ENCODE measurements around the gene SNCB. TPM values are rescaled to one million over a fixed set of nuclear protein-coding genes. Genes with fewer than 3 reads are reported as not detected.
A peak's percentile ranks its signal among the peaks of the same experiment; 100 is the strongest.

The SNCB gene
- total RNA-seq, 2 experiments from 2014 or later = not detected

- Mint-ChIP-seq H3K9me3 (ENCODE audit: insufficient read depth) (no peaks in the 10 kb centered on the region), H3K4me3 (no peak overlapping the region), H3K36me3 (ENCODE audit: low read depth) (no peaks in the 10 kb centered on the region), H3K27ac (no peak overlapping the region), H3K4me1 (ENCODE audit: low read depth) (peaks cover 18% of the 10 kb centered on the region), H3K27me3 (ENCODE audit: low read depth) (peaks cover 65% of the 10 kb centered on the region)
- ChIA-PET CTCF (interaction anchor here (0.6 kb wide), 1 partner anchor 178 kb away, joined by 3 read pairs; no protein-coding TSS in a partner anchor), POLR2A (no interaction called here)
- ATAC-seq (no peak), DNase-seq (no peak)
Measured at GRCh38 chr5:176628406-176629228, 1.7 kb downstream of the SNCB start.

- ChIA-PET POLR2A (no interaction called here), CTCF (no interaction called here)
- Mint-ChIP-seq H3K27ac (no peak overlapping the region), H3K4me1 (ENCODE audit: low read depth) (peaks cover 16% of the 10 kb centered on the region), H3K4me3 (no peak overlapping the region), H3K36me3 (ENCODE audit: low read depth) (no peaks in the 10 kb centered on the region), H3K9me3 (ENCODE audit: insufficient read depth) (no peaks in the 10 kb centered on the region), H3K27me3 (ENCODE audit: low read depth) (peaks cover 58% of the 10 kb centered on the region)
- ATAC-seq = no peak
- DNase-seq = no peak
Measured at GRCh38 chr5:176627582-176627981, 2.8 kb downstream of the SNCB start.

- Mint-ChIP-seq H3K36me3 (ENCODE audit: low read depth) (no peaks in the 10 kb centered on the region), H3K4me1 (ENCODE audit: low read depth) (peaks cover 16% of the 10 kb centered on the region), H3K27ac (no peak overlapping the region), H3K27me3 (ENCODE audit: low read depth) (peaks cover 62% of the 10 kb centered on the region), H3K4me3 (no peak overlapping the region), H3K9me3 (ENCODE audit: insufficient read depth) (no peaks in the 10 kb centered on the region)
- ChIA-PET POLR2A (no interaction called here), CTCF (no interaction called here)
- no peak for DNase-seq
- no peak for ATAC-seq
Measured at GRCh38 chr5:176626876-176627236, 3.5 kb downstream of the SNCB start.

- Mint-ChIP-seq H3K36me3 (ENCODE audit: low read depth) (no peaks in the 10 kb centered on the region), H3K27me3 (ENCODE audit: low read depth) (peaks cover 61% of the 10 kb centered on the region), H3K9me3 (ENCODE audit: insufficient read depth) (no peaks in the 10 kb centered on the region), H3K4me3 (no peak overlapping the region), H3K4me1 (ENCODE audit: low read depth) (peaks cover 16% of the 10 kb centered on the region), H3K27ac (no peak overlapping the region)
- POLR2A ChIA-PET = interaction anchor here (1.0 kb wide), 1 partner anchor 21 kb away, joined by 4 read pairs; no protein-coding TSS in a partner anchor
- ATAC-seq = no peak
- DNase-seq = no peak
- CTCF ChIA-PET = no interaction called here
Measured at GRCh38 chr5:176625966-176626875, 4.1 kb downstream of the SNCB start.

- CTCF ChIA-PET = no interaction called here
- Mint-ChIP-seq H3K4me1 (ENCODE audit: low read depth) (peaks cover 13% of the 10 kb centered on the region), H3K27me3 (ENCODE audit: low read depth) (peaks cover 58% of the 10 kb centered on the region), H3K36me3 (ENCODE audit: low read depth) (no peaks in the 10 kb centered on the region), H3K27ac (no peak overlapping the region), H3K9me3 (ENCODE audit: insufficient read depth) (no peaks in the 10 kb centered on the region), H3K4me3 (no peak overlapping the region)
- POLR2A ChIA-PET = interaction anchor here (1.0 kb wide), 1 partner anchor 21 kb away, joined by 4 read pairs; no protein-coding TSS in a partner anchor
- DNase-seq (no peak), ATAC-seq (no peak)
Measured at GRCh38 chr5:176625512-176625911, 4.8 kb downstream of the SNCB start.

GRCh38 chr5:176624938-176625337 lies 5.4 kb downstream of the SNCB start:
- CTCF ChIA-PET = no interaction called here
- DNase-seq (no peak), ATAC-seq (no peak)
- H3K27me3 Mint-ChIP-seq (ENCODE audit: low read depth) = peaks cover 60% of the 10 kb centered on the region
- H3K4me1 Mint-ChIP-seq (ENCODE audit: low read depth) = peaks cover 18% of the 10 kb centered on the region
- H3K36me3 Mint-ChIP-seq (ENCODE audit: low read depth) = no peaks in the 10 kb centered on the region
- H3K27ac Mint-ChIP-seq = no peak overlapping the region
- no peaks in the 10 kb centered on the region for H3K9me3 Mint-ChIP-seq (ENCODE audit: insufficient read depth)
- POLR2A ChIA-PET = no interaction called here
- H3K4me3 Mint-ChIP-seq = no peak overlapping the region

- Mint-ChIP-seq H3K4me3 (no peak overlapping the region), H3K9me3 (ENCODE audit: insufficient read depth) (no peaks in the 10 kb centered on the region), H3K27ac (no peak overlapping the region), H3K36me3 (ENCODE audit: low read depth) (no peaks in the 10 kb centered on the region), H3K4me1 (ENCODE audit: low read depth) (peaks cover 20% of the 10 kb centered on the region), H3K27me3 (ENCODE audit: low read depth) (peaks cover 59% of the 10 kb centered on the region)
- POLR2A ChIA-PET = interaction anchor here (0.7 kb wide), 1 partner anchor 21 kb away, joined by 4 read pairs; no protein-coding TSS in a partner anchor
- CTCF ChIA-PET = no interaction called here
- no peak for DNase-seq
- ATAC-seq = no peak
Measured at GRCh38 chr5:176624142-176624541, 6.2 kb downstream of the SNCB start.

GRCh38 chr5:176621661-176622079 lies 8.7 kb downstream of the SNCB start:
- Mint-ChIP-seq H3K4me1 (ENCODE audit: low read depth) (peaks cover 14% of the 10 kb centered on the region), H3K27me3 (ENCODE audit: low read depth) (peaks cover 63% of the 10 kb centered on the region), H3K9me3 (ENCODE audit: insufficient read depth) (no peaks in the 10 kb centered on the region), H3K27ac (no peak overlapping the region), H3K36me3 (ENCODE audit: low read depth) (no peaks in the 10 kb centered on the region), H3K4me3 (no peak overlapping the region)
- POLR2A ChIA-PET = interaction anchor here (0.6 to 1.1 kb wide), 4 partner anchors 9 to 1012 kb away, joined by 3 to 4 read pairs (median 3); partner anchors contain the start of genes EIF4E1B and SNCB
- ATAC-seq = no peak
- no peak for DNase-seq
- CTCF ChIA-PET = interaction anchor here (0.5 to 1.4 kb wide), 5 partner anchors 9 to 347 kb away, joined by 3 read pairs; partner anchors contain the start of genes EIF4E1B and SNCB

GRCh38 chr5:176620333-176620981 lies 9.9 kb downstream of the SNCB start:
- peak; percentile 25 for DNase-seq
- POLR2A ChIA-PET = no interaction called here
- peak; percentile 16 for ATAC-seq
- CTCF ChIA-PET = no interaction called here
- peaks cover 65% of the 10 kb centered on the region for H3K27me3 Mint-ChIP-seq (ENCODE audit: low read depth)
- H3K4me3 Mint-ChIP-seq = peak overlapping the region; percentile 55
- peaks cover 14% of the 10 kb centered on the region for H3K4me1 Mint-ChIP-seq (ENCODE audit: low read depth)
- H3K9me3 Mint-ChIP-seq (ENCODE audit: insufficient read depth) = no peaks in the 10 kb centered on the region
- H3K36me3 Mint-ChIP-seq (ENCODE audit: low read depth) = no peaks in the 10 kb centered on the region
- no peak overlapping the region for H3K27ac Mint-ChIP-seq

GRCh38 chr5:176619569-176620332 lies 10.6 kb downstream of the SNCB start:
- peak overlapping the region; percentile 55 for H3K4me3 Mint-ChIP-seq
- no peaks in the 10 kb centered on the region for H3K9me3 Mint-ChIP-seq (ENCODE audit: insufficient read depth)
- ATAC-seq (no peak), DNase-seq (no peak)
- peaks cover 65% of the 10 kb centered on the region for H3K27me3 Mint-ChIP-seq (ENCODE audit: low read depth)
- H3K4me1 Mint-ChIP-seq (ENCODE audit: low read depth) = peaks cover 14% of the 10 kb centered on the region
- ChIA-PET POLR2A (no interaction called here), CTCF (no interaction called here)
- H3K36me3 Mint-ChIP-seq (ENCODE audit: low read depth) = no peaks in the 10 kb centered on the region
- H3K27ac Mint-ChIP-seq = no peak overlapping the region

GRCh38 chr5:176619203-176619568 lies 11.1 kb downstream of the SNCB start:
- CTCF ChIA-PET = no interaction called here
- POLR2A ChIA-PET = no interaction called here
- Mint-ChIP-seq H3K4me3 (no peak overlapping the region), H3K4me1 (ENCODE audit: low read depth) (peaks cover 14% of the 10 kb centered on the region), H3K27me3 (ENCODE audit: low read depth) (peaks cover 65% of the 10 kb centered on the region), H3K27ac (no peak overlapping the region), H3K9me3 (ENCODE audit: insufficient read depth) (no peaks in the 10 kb centered on the region), H3K36me3 (ENCODE audit: low read depth) (no peaks in the 10 kb centered on the region)
- DNase-seq (peak; percentile 84), ATAC-seq (peak; percentile 95)

Data from activated CD8-positive, alpha-beta T cell treated with anti-CD3 and anti-CD28 coated beads, Interleukin-2, amount 10 ng/mL, durations not matched to agents 7 days and 5 days (primary cell).